Stomach smooth muscle (tissue), 2 donors: ENCODE data around the gene SYNPO.

Source experiments
- H3K27ac ChIP-seq: one replicate; pipeline ENCODE4 v1.7.0; 2013; ENCODE audit warnings: mild to moderate bottlenecking, low read length, inconsistent platforms
- H3K27me3 ChIP-seq, 2 donors: one replicate each; pipeline ENCODE4 v1.7.0; 2013; ENCODE audit warnings: low read length in 2 of 2; ENCODE audit not compliant: insufficient read depth in 2 of 2, control insufficient read depth in 1 of 2
- H3K36me3 ChIP-seq, 2 donors: one replicate each; pipeline ENCODE4 v1.7.0; 2013; ENCODE audit warnings: low read length in 2 of 2; ENCODE audit not compliant: control insufficient read depth in 2 of 2, insufficient read depth in 2 of 2
- H3K4me1 ChIP-seq: one replicate; pipeline ENCODE4 v1.7.0; 2013; ENCODE audit warnings: low read length; ENCODE audit not compliant: control insufficient read depth, insufficient read depth
- H3K4me3 ChIP-seq, 2 donors: one replicate each; pipeline ENCODE4 v1.7.0; 2013; ENCODE audit warnings: low read length in 2 of 2
- H3K9ac ChIP-seq, 2 donors: one replicate each; pipeline ENCODE4 v1.7.0; 2013; ENCODE audit warnings: low read length in 2 of 2, mild to moderate bottlenecking in 1 of 2
- H3K9me3 ChIP-seq, 2 donors: one replicate each; pipeline ENCODE4 v1.7.0; 2013; ENCODE audit warnings: low read length in 2 of 2; ENCODE audit not compliant: control insufficient read depth in 2 of 2
- donor health status: healthy.
- donor health status: Pancreatic carcinoma.

Gene SYNPO

DNA sequence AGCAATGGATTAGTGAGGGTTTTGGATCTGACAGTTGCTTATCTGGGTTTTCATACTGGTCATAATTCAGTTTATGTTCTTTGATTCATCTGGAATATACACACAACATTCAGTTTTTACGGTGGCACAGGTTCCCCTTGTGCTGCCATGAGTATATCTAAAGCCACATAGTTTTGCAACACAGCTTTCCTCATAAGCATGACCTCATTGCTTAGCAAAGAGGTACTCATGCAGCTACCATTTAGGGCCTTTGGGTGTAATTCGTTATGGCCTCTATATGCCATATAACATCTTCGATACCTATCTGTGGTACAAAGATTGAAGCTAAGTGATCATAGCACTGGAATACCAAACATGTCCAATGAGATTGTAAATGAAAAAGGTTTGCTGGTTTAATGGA is 63.3 kb downstream of the SYNPO start:
- Histone ChIP-seq H3K9ac (no peak overlapping the region), H3K9me3 (no peaks in the 10 kb centered on the region), H3K4me1 (peaks cover 5% of the 10 kb centered on the region), H3K27me3 (no peaks in the 10 kb centered on the region), H3K36me3 (peaks cover 0 to 3% of the 10 kb centered on the region in 2 donors), H3K27ac (no peak overlapping the region), H3K4me3 (no peak overlapping the region)

DNA sequence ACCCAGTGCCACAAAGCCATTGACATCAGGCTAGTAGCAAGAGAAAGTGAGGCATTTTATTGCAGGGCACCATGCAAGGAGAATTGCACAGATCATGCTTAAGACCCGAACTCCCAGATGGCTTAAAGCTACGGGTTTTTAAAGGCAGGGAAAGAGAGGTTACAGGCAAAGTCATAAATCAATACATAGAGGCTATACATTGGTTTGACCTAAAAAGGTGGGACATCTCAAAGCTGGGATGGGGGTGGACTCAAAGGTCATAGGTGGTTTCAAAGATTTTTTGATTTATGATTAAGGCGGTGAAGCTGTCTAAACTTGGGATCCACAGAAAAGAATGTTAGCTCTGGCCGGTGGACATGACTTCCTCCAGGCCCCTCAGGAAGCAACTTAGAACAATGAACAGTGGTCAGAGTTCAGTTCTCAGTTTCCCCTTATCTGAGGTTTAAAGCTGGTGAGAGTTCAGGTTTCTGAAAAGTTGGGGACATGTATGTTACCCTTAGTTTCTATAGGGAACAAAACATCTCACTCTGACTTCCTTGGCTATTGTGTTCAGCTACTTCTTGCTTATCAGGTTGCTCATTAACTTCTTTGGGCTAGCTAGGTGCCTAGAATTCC is 66.4 kb downstream of the SYNPO start:
- H3K9ac ChIP-seq: no peak overlapping the region
- peaks cover 16 to 20% of the 10 kb centered on the region in 2 donors for H3K36me3 ChIP-seq
- no peak overlapping the region for H3K4me3 ChIP-seq
- no peaks in the 10 kb centered on the region for H3K27me3 ChIP-seq
- no peaks in the 10 kb centered on the region for H3K9me3 ChIP-seq
- no peak overlapping the region for H3K27ac ChIP-seq
- no peaks in the 10 kb centered on the region for H3K4me1 ChIP-seq
